ENCODE data around the gene STEAP1B.

- TF ChIP-seq CTCF (IDR thresholded peaks at IDR 0.05 in 2 of 3, conservative IDR thresholded peaks at IDR 0.05 in 1 of 3; ENCODE audit: borderline replicate concordance in 1 of 3, insufficient read depth in 1 of 3, low read depth in 2 of 3, low read length in 2 of 3) = no peak
- TF ChIP-seq POLR2AphosphoS5 (IDR thresholded peaks at IDR 0.05; ENCODE audit: low read depth, low read length) = no peak
- TF ChIP-seq POLR2A (IDR thresholded peaks at IDR 0.05; ENCODE audit: borderline replicate concordance, extremely low read depth, insufficient read depth, insufficient read length) = no peak
- no peak for TF ChIP-seq ZNF274 (IDR thresholded peaks at IDR 0.05; ENCODE audit: low read depth, low read length)
- TF ChIP-seq REST (IDR thresholded peaks at IDR 0.05; ENCODE audit: low read depth) = no peak
- TF ChIP-seq JUND (IDR thresholded peaks at IDR 0.05) = no peak
- no peak for TF ChIP-seq EGR1 (IDR thresholded peaks at IDR 0.05; ENCODE audit: low read depth)
- no peak for TF ChIP-seq EZH2 (IDR thresholded peaks at IDR 0.05)
- TF ChIP-seq ZBTB33 (IDR thresholded peaks at IDR 0.05; ENCODE audit: extremely low read depth, insufficient replicate concordance, low read length) = no peak
These were observed 86.8 kb downstream of the STEAP1B start for GRCh38 chr7:22413211-22413610.

Data from HCT116 (cell line).